ENCODE results near the gene GARIN3. TPM values are rescaled to one million over a fixed set of nuclear protein-coding genes. Genes with fewer than 3 reads are reported as not detected.

Gene GARIN3
- total and polyA plus RNA-seq, 9 of the 15 experiments (the other 6 are each of a cell fraction or from before 2014, with no cell fraction given), result not detected

DNA sequence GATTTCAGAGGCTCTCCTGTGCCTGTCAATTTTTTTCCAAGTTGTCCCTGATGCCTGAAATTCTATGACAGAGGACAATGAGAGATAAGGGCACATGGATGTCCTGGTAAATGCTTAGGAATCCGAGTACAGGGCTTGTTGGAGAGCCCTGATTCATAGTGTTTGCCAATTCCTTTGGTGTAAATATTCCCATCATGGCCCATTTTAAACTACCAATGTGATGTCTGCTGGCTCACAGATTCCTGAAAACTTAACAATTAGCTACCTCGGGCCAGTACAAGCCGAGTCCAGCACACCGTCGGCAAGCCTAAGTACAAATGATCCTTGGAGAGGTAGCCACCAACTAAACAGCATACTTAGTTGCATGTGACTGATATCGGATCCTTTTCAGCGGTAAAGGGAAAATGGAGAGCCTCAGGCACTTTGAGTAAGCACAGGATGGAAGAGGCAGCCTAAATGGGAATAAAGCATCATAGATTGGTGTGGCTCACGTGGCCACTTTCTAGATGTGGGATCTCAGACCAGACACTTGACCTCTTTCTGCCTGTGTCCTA is 18.1 kb upstream of the GARIN3 start (continued):
- TF ChIP-seq, protein P1, sequence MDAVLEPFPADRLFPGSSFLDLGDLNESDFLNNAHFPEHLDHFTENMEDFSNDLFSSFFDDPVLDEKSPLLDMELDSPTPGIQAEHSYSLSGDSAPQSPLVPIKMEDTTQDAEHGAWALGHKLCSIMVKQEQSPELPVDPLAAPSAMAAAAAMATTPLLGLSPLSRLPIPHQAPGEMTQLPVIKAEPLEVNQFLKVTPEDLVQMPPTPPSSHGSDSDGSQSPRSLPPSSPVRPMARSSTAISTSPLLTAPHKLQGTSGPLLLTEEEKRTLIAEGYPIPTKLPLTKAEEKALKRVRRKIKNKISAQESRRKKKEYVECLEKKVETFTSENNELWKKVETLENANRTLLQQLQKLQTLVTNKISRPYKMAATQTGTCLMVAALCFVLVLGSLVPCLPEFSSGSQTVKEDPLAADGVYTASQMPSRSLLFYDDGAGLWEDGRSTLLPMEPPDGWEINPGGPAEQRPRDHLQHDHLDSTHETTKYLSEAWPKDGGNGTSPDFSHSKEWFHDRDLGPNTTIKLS (IDR thresholded peaks at IDR 0.05; ENCODE audit: borderline replicate concordance, low read depth), result no peak
- no peak for TF ChIP-seq CEBPG (CRISPR knock-in tag; IDR thresholded peaks at IDR 0.05)
- TF ChIP-seq CEBPG (tag; conservative IDR thresholded peaks at IDR 0.05 in 1 of 2, IDR thresholded peaks at IDR 0.05 in 1 of 2), result no peak
- no peak for TF ChIP-seq ZNF12 (CRISPR knock-in tag; IDR thresholded peaks at IDR 0.05)
- TF ChIP-seq NONO (IDR thresholded peaks at IDR 0.05; ENCODE audit: low read depth in 2 of 2, low read length in 1 of 2), result no peak
- TF ChIP-seq, protein P2, sequence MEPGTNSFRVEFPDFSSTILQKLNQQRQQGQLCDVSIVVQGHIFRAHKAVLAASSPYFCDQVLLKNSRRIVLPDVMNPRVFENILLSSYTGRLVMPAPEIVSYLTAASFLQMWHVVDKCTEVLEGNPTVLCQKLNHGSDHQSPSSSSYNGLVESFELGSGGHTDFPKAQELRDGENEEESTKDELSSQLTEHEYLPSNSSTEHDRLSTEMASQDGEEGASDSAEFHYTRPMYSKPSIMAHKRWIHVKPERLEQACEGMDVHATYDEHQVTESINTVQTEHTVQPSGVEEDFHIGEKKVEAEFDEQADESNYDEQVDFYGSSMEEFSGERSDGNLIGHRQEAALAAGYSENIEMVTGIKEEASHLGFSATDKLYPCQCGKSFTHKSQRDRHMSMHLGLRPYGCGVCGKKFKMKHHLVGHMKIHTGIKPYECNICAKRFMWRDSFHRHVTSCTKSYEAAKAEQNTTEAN (CRISPR knock-in tag; IDR thresholded peaks at IDR 0.05), result no peak
- TF ChIP-seq U2AF2 (optimal IDR thresholded peaks at IDR 0.05; ENCODE audit: low read depth, low read length), result no peak
